Measurements from ENCODE around the gene GRM8. TPM values are rescaled to one million over a fixed set of nuclear protein-coding genes. Genes with fewer than 3 reads are reported as not detected.

Gene GRM8
- polyA plus RNA-seq, 1 donor from 2014 or later, result 1.5 TPM

DNA sequence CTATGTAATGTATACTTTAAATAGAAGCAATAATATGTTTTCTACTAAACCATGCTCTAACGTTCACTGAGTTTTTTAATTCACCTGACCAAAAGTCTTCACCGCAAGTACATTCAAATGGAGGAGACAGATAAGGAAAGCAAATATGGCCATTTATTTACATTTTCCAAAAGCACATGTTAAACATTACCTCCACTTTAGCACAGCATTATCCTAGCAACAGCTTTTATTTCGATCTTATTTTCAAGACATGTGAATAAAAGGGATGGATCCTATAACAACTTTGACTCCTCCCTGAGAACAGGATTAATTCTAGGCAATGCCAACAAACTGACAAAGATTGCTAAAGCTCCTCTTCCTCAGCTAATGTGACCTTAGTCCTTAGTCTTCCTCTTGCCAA, 11.5 kb upstream of the GRM8 start:
- no peaks in the 10 kb centered on the region for H3K79me2 ChIP-seq (replicated peaks; ENCODE audit: insufficient read depth, low read length)
- no peaks in the 10 kb centered on the region for H3K27me3 ChIP-seq (ENCODE audit: insufficient read depth, low read depth, low read length)
- H3K36me3 ChIP-seq (ENCODE audit: insufficient read depth, low read length), result no peaks in the 10 kb centered on the region
- H3K4me2 ChIP-seq (ENCODE audit: low read length), result no peak overlapping the region
- no peak overlapping the region for H3K9ac ChIP-seq (ENCODE audit: low read length)
- H3K27ac ChIP-seq (ENCODE audit: low read length), result no peak overlapping the region
- no peaks in the 10 kb centered on the region for H3K9me2 ChIP-seq (ENCODE audit: insufficient read depth, low read length)
- no peak overlapping the region for H2AFZ ChIP-seq (ENCODE audit: low read depth, low read length)
- H3K9me3 ChIP-seq (ENCODE audit: low read length), result no peaks in the 10 kb centered on the region
- no peaks in the 10 kb centered on the region for H4K20me1 ChIP-seq (ENCODE audit: insufficient read depth)
- TF ChIP-seq MXI1 (conservative IDR thresholded peaks at IDR 0.05; ENCODE audit: poor library complexity, severe bottlenecking) (no peak), EP300 (conservative IDR thresholded peaks at IDR 0.05; ENCODE audit: poor library complexity, severe bottlenecking) (no peak), SMC3 (conservative IDR thresholded peaks at IDR 0.05; ENCODE audit: poor library complexity) (no peak), RAD21 (conservative IDR thresholded peaks at IDR 0.05) (no peak), POLR2AphosphoS5 (IDR thresholded peaks at IDR 0.05) (no peak)
- TF ChIP-seq, protein P1, sequence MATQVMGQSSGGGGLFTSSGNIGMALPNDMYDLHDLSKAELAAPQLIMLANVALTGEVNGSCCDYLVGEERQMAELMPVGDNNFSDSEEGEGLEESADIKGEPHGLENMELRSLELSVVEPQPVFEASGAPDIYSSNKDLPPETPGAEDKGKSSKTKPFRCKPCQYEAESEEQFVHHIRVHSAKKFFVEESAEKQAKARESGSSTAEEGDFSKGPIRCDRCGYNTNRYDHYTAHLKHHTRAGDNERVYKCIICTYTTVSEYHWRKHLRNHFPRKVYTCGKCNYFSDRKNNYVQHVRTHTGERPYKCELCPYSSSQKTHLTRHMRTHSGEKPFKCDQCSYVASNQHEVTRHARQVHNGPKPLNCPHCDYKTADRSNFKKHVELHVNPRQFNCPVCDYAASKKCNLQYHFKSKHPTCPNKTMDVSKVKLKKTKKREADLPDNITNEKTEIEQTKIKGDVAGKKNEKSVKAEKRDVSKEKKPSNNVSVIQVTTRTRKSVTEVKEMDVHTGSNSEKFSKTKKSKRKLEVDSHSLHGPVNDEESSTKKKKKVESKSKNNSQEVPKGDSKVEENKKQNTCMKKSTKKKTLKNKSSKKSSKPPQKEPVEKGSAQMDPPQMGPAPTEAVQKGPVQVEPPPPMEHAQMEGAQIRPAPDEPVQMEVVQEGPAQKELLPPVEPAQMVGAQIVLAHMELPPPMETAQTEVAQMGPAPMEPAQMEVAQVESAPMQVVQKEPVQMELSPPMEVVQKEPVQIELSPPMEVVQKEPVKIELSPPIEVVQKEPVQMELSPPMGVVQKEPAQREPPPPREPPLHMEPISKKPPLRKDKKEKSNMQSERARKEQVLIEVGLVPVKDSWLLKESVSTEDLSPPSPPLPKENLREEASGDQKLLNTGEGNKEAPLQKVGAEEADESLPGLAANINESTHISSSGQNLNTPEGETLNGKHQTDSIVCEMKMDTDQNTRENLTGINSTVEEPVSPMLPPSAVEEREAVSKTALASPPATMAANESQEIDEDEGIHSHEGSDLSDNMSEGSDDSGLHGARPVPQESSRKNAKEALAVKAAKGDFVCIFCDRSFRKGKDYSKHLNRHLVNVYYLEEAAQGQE (IDR thresholded peaks at IDR 0.05; ENCODE audit: borderline replicate concordance), result no peak
- no peaks in the 10 kb centered on the region for H3F3A ChIP-seq (ENCODE audit: insufficient read depth, low read length, poor library complexity, severe bottlenecking)
- no peak overlapping the region for H3K4me3 ChIP-seq (ENCODE audit: low read length)

DNA sequence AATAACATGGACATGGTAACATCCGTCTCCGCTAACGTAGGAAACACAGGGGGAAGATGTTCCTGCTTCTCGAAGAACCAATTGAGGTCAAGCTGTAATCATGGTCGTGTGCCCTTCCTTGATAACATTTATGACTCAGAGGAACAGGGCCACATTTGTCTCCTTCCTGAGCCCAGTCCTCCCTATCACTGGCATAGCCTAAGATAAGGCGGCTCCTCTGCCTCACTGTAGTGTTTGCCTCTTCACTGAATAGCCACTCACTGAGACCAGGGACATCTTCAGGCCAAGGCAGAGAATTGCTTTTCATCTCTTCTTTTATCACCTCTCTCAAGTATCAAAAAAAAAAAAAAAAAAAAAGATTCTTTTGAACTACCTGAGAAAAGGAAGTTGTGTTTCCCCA, 5.4 kb upstream of the GRM8 start:
- Histone ChIP-seq H3K27me3 (ENCODE audit: insufficient read depth, low read depth, low read length) (peaks cover 1% of the 10 kb centered on the region), H3K27ac (ENCODE audit: low read length) (no peak overlapping the region), H3K79me2 (replicated peaks; ENCODE audit: insufficient read depth, low read length) (no peaks in the 10 kb centered on the region), H3K9me2 (ENCODE audit: insufficient read depth, low read length) (no peaks in the 10 kb centered on the region), H3K9me3 (ENCODE audit: low read length) (no peaks in the 10 kb centered on the region), H3F3A (ENCODE audit: insufficient read depth, low read length, poor library complexity, severe bottlenecking) (no peaks in the 10 kb centered on the region), H3K4me2 (ENCODE audit: low read length) (no peak overlapping the region), H3K4me3 (ENCODE audit: low read length) (no peak overlapping the region), H4K20me1 (ENCODE audit: insufficient read depth) (no peaks in the 10 kb centered on the region), H3K9ac (ENCODE audit: low read length) (no peak overlapping the region), H3K36me3 (ENCODE audit: insufficient read depth, low read length) (no peaks in the 10 kb centered on the region), H2AFZ (ENCODE audit: low read depth, low read length) (no peak overlapping the region)
- no peak for TF ChIP-seq MXI1 (conservative IDR thresholded peaks at IDR 0.05; ENCODE audit: poor library complexity, severe bottlenecking)

DNA sequence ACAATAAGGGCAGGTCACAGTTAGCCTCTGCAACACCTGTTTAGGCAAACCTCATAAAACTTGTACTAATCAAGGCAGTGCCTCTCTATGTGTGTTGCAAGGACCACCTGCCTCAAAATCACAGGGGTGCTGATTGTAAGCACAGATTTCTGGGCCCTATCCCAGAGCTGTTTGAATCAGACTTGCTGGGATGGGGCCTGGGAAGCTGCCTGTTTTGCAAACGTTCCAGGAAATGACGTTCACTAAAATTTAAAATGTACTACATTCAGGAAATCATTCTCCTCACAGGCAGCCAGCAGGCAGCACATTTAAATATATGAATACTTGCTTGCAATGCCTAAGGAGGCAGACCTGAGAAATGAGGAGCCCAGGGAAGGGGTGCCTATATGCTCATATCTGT, 4.3 kb upstream of the GRM8 start:
- TF ChIP-seq TAF1 (IDR thresholded peaks at IDR 0.05; ENCODE audit: low read depth) (no peak), POLR2AphosphoS5 (IDR thresholded peaks at IDR 0.05) (no peak), SMC3 (conservative IDR thresholded peaks at IDR 0.05; ENCODE audit: poor library complexity) (no peak), EP300 (conservative IDR thresholded peaks at IDR 0.05; ENCODE audit: poor library complexity, severe bottlenecking) (no peak), MXI1 (conservative IDR thresholded peaks at IDR 0.05; ENCODE audit: poor library complexity, severe bottlenecking) (no peak), EZH2 (IDR thresholded peaks at IDR 0.05; ENCODE audit: borderline replicate concordance, insufficient read depth, low read length, poor library complexity, severe bottlenecking) (no peak), RAD21 (conservative IDR thresholded peaks at IDR 0.05) (no peak)
- TF ChIP-seq, protein P2, sequence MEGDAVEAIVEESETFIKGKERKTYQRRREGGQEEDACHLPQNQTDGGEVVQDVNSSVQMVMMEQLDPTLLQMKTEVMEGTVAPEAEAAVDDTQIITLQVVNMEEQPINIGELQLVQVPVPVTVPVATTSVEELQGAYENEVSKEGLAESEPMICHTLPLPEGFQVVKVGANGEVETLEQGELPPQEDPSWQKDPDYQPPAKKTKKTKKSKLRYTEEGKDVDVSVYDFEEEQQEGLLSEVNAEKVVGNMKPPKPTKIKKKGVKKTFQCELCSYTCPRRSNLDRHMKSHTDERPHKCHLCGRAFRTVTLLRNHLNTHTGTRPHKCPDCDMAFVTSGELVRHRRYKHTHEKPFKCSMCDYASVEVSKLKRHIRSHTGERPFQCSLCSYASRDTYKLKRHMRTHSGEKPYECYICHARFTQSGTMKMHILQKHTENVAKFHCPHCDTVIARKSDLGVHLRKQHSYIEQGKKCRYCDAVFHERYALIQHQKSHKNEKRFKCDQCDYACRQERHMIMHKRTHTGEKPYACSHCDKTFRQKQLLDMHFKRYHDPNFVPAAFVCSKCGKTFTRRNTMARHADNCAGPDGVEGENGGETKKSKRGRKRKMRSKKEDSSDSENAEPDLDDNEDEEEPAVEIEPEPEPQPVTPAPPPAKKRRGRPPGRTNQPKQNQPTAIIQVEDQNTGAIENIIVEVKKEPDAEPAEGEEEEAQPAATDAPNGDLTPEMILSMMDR (IDR thresholded peaks at IDR 0.05; ENCODE audit: poor library complexity, severe bottlenecking), result no peak
- TF ChIP-seq, protein P1 (IDR thresholded peaks at IDR 0.05; ENCODE audit: borderline replicate concordance), result no peak
- Histone ChIP-seq H3K79me2 (replicated peaks; ENCODE audit: insufficient read depth, low read length) (no peaks in the 10 kb centered on the region), H3K4me3 (ENCODE audit: low read length) (no peak overlapping the region), H3F3A (ENCODE audit: insufficient read depth, low read length, poor library complexity, severe bottlenecking) (no peaks in the 10 kb centered on the region), H3K9ac (ENCODE audit: low read length) (no peak overlapping the region), H3K27ac (ENCODE audit: low read length) (no peak overlapping the region), H3K4me2 (ENCODE audit: low read length) (no peak overlapping the region), H3K27me3 (ENCODE audit: insufficient read depth, low read depth, low read length) (peaks cover 10% of the 10 kb centered on the region), H2AFZ (ENCODE audit: low read depth, low read length) (no peak overlapping the region), H3K9me2 (ENCODE audit: insufficient read depth, low read length) (no peaks in the 10 kb centered on the region), H3K36me3 (ENCODE audit: insufficient read depth, low read length) (no peaks in the 10 kb centered on the region), H4K20me1 (ENCODE audit: insufficient read depth) (no peaks in the 10 kb centered on the region), H3K9me3 (ENCODE audit: low read length) (no peaks in the 10 kb centered on the region)

All from neural cell (in vitro differentiated cells).